NT2/D1 (cell line): ENCODE measurements around the gene ZSWIM4.

Source experiments
- SUZ12 ChIP-seq: IDR thresholded peaks from 2 replicates; pipeline ENCODE4 v1.6.1; 2011; ENCODE audit not compliant: insufficient read length, insufficient read depth; ENCODE audit errors: extremely low read depth
- YY1 ChIP-seq: IDR thresholded peaks from 2 replicates; pipeline ENCODE4 v1.6.1; 2011; ENCODE audit not compliant: insufficient read length, insufficient read depth
- ZNF274 ChIP-seq: IDR thresholded peaks from 2 replicates; pipeline ENCODE4 v1.6.1; 2011; ENCODE audit warnings: mild to moderate bottlenecking, low read depth, low read length

DNA sequence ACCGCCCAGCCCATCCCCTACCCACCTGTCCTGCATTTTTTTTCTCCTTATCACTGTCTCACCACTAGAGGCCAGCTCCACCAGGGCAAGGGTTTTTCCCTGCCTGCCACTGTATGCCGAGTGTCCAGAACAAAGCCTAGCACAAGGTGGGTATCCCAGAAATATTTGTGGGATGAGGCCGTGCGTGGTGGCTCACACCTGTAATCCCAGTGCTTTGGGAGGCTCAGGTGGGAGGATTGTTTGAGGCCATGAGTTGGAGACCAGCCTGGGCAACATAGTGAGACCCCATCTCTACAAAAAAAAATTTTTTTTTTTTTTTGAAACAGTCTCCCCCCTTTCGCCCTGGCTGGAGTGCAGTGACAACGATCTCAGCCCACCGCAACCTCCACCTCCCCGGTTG lies 33.8 kb upstream of the ZSWIM4 start:
- no peak for TF ChIP-seq YY1
- TF ChIP-seq ZNF274, result no peak
- no peak for TF ChIP-seq SUZ12
